H9 (cell line): Measurements from ENCODE around the gene MYO1F. TPM values are rescaled to one million over a fixed set of nuclear protein-coding genes. Genes with fewer than 3 reads are reported as not detected.

ENCODE experiments used
- DNase-seq: peaks from one replicate; pipeline ENCODE4 v3.0.0-alpha.2; 2017
- H2AFZ ChIP-seq: one replicate; pipeline ENCODE4 v1.6.1; 2013; ENCODE audit warnings: mild to moderate bottlenecking, low read length, control low read depth, moderate library complexity
- H2AK5ac ChIP-seq: 2 replicates; pipeline ENCODE4 v1.6.1; 2013; ENCODE audit warnings: low read length, control low read depth, mixed read lengths; ENCODE audit not compliant: insufficient read length
- H2BK120ac ChIP-seq: one replicate; pipeline ENCODE4 v1.6.1; 2013; ENCODE audit warnings: low read depth, mild to moderate bottlenecking, low read length, control low read depth, inconsistent platforms; ENCODE audit not compliant: poor library complexity, severe bottlenecking
- H2BK12ac ChIP-seq: 2 replicates; pipeline ENCODE4 v1.6.1; 2013; ENCODE audit warnings: low read length, control low read depth, mixed read lengths, low read depth; ENCODE audit not compliant: insufficient read length
- H2BK15ac ChIP-seq: 2 replicates; pipeline ENCODE4 v1.6.1; 2013; ENCODE audit warnings: low read depth, low read length, control low read depth
- H2BK20ac ChIP-seq: one replicate; pipeline ENCODE4 v1.6.1; 2013; ENCODE audit warnings: low read depth, mild to moderate bottlenecking, low read length, control low read depth, inconsistent platforms; ENCODE audit not compliant: poor library complexity, severe bottlenecking
- H2BK5ac ChIP-seq: 2 replicates; pipeline ENCODE4 v1.6.1; 2013; ENCODE audit warnings: low read length, control low read depth, mixed read lengths; ENCODE audit not compliant: insufficient read length
- H3K14ac ChIP-seq: 2 replicates; pipeline ENCODE4 v1.6.1; 2013; ENCODE audit warnings: low read length, control low read depth; ENCODE audit not compliant: insufficient read depth
- H3K18ac ChIP-seq: 2 replicates; pipeline ENCODE4 v1.6.1; 2013; ENCODE audit warnings: low read depth, mild to moderate bottlenecking, mixed read lengths, low read length, control low read depth; ENCODE audit not compliant: insufficient read length
- H3K23ac ChIP-seq: 2 replicates; pipeline ENCODE4 v1.6.1; 2013; ENCODE audit warnings: low read length, control low read depth, mixed read lengths, low read depth; ENCODE audit not compliant: insufficient read length
- H3K23me2 ChIP-seq: 2 replicates; pipeline ENCODE4 v1.6.1; 2013; ENCODE audit warnings: low read depth, mild to moderate bottlenecking, mixed read lengths, low read length, control low read depth; ENCODE audit not compliant: insufficient read length, poor library complexity, severe bottlenecking
- H3K27ac ChIP-seq: 2 replicates; pipeline ENCODE4 v1.5.1; 2013; ENCODE audit warnings: low read length, control low read depth, mixed read lengths, low read depth; ENCODE audit not compliant: insufficient read length
- H3K27me3 ChIP-seq: 2 replicates; pipeline ENCODE4 v1.6.1; 2013; ENCODE audit warnings: low read length, control low read depth, inconsistent platforms; ENCODE audit not compliant: insufficient read depth
- H3K4ac ChIP-seq: 2 replicates; pipeline ENCODE4 v1.6.1; 2013; ENCODE audit warnings: low read depth, mild to moderate bottlenecking, control low read depth, inconsistent platforms, low read length, moderate library complexity
- H3K4me1 ChIP-seq: 2 replicates; pipeline ENCODE4 v1.6.1; 2013; ENCODE audit warnings: low read length, control low read depth, inconsistent platforms; ENCODE audit not compliant: insufficient read depth
- H3K4me2 ChIP-seq: 2 replicates; pipeline ENCODE4 v1.6.1; 2013; ENCODE audit warnings: low read length, control low read depth, mixed read lengths; ENCODE audit not compliant: insufficient read length, insufficient read depth
- H3K56ac ChIP-seq: 2 replicates; pipeline ENCODE4 v1.6.1; 2013; ENCODE audit warnings: low read depth, mild to moderate bottlenecking, mixed read lengths, low read length, control low read depth; ENCODE audit not compliant: insufficient read length
- H3K79me1 ChIP-seq: 2 replicates; pipeline ENCODE4 v1.6.1; 2013; ENCODE audit warnings: low read depth, mild to moderate bottlenecking, moderate library complexity, low read length, control low read depth, inconsistent platforms; ENCODE audit not compliant: insufficient read depth, poor library complexity, severe bottlenecking
- H3K79me2 ChIP-seq: 2 replicates; pipeline ENCODE4 v1.6.1; 2013; ENCODE audit warnings: low read length, control low read depth, inconsistent platforms; ENCODE audit not compliant: insufficient read depth
- H3K9ac ChIP-seq: 2 replicates; pipeline ENCODE4 v1.6.1; 2013; ENCODE audit warnings: low read length, control low read depth, mixed read lengths; ENCODE audit not compliant: insufficient read length; ENCODE audit errors: extremely low read depth
- H3K9me3 ChIP-seq: one replicate; pipeline ENCODE4 v1.6.1; 2013; ENCODE audit warnings: low read depth, low read length, inconsistent platforms; ENCODE audit not compliant: control insufficient read depth
- H3T11ph ChIP-seq: one replicate; pipeline ENCODE4 v1.6.1; 2013; ENCODE audit warnings: mild to moderate bottlenecking, low read length, control low read depth, inconsistent platforms
- H4K20me1 ChIP-seq: one replicate; pipeline ENCODE4 v1.6.1; 2013; ENCODE audit not compliant: control insufficient read depth, insufficient read length, insufficient read depth
- H4K5ac ChIP-seq: 2 replicates; pipeline ENCODE4 v1.6.1; 2013; ENCODE audit warnings: low read depth, mild to moderate bottlenecking, mixed read lengths, low read length, control low read depth; ENCODE audit not compliant: insufficient read length
- H4K8ac ChIP-seq: replicated peaks from 2 replicates; pipeline ENCODE4 v1.6.1; 2013; ENCODE audit warnings: low read length, control low read depth, mixed read lengths, low read depth; ENCODE audit not compliant: insufficient read length
- H4K91ac ChIP-seq: 2 replicates; pipeline ENCODE4 v1.6.1; 2013; ENCODE audit warnings: low read depth, mild to moderate bottlenecking, moderate library complexity, mixed read lengths, low read length, control low read depth; ENCODE audit not compliant: insufficient read length
- H3K27ac Mint-ChIP-seq, 3 experiments: 2 replicates in 2 of 3; 3 replicates in 1 of 3; pipeline ENCODE4 v1.8.0; 2020 to 2021; ENCODE audit warnings: mixed read lengths in 3 of 3, mild to moderate bottlenecking in 1 of 3, moderate library complexity in 1 of 3
- H3K27me3 Mint-ChIP-seq: 2 replicates; pipeline ENCODE4 v1.8.0; 2021; ENCODE audit warnings: low read depth, mild to moderate bottlenecking, moderate library complexity, mixed read lengths
- H3K36me3 Mint-ChIP-seq, 3 experiments: 2 replicates in 2 of 3; 3 replicates in 1 of 3; pipeline ENCODE4 v1.8.0; 2020 to 2021; ENCODE audit warnings: low read depth in 3 of 3, mixed read lengths in 3 of 3; ENCODE audit not compliant: insufficient read depth in 1 of 3
- H3K4me1 Mint-ChIP-seq, 2 experiments: 2 replicates each; pipeline ENCODE4 v1.8.0; 2020; ENCODE audit warnings: mixed read lengths in 2 of 2
- H3K4me3 Mint-ChIP-seq, 2 experiments: 2 replicates in 1 of 2; 3 replicates in 1 of 2; pipeline ENCODE4 v1.8.0; 2020 to 2021; ENCODE audit warnings: mild to moderate bottlenecking in 2 of 2, mixed read lengths in 2 of 2, moderate library complexity in 1 of 2
- H3K9me3 Mint-ChIP-seq, 2 experiments: 2 replicates in 1 of 2; 3 replicates in 1 of 2; pipeline ENCODE4 v1.8.0; 2020; ENCODE audit warnings: mild to moderate bottlenecking in 2 of 2, mixed read lengths in 2 of 2, moderate library complexity in 1 of 2
- WGBS: extraction: QIAGEN DNeasy Blood & Tissue Kit; methylation state at CpG from one replicate; pipeline ENCODE4 v1.1.7; 2013; ENCODE audit warnings: missing lambda C conversion rate, low lambda C conversion rate, mixed read lengths; ENCODE audit not compliant: insufficient read length; ENCODE audit errors: extremely low coverage; 5-methylcytosine and 5-hydroxymethylcytosine counted together
- total RNA-seq: library from RNA; stranded (reverse); gene quantifications from 2 replicates; pipeline ENCODE4 v1.2.1, GENCODE V29; 2021
- TF ChIP-seq, protein P1 (sequence below): fragments of 200-600 bp; sonication (generic); conservative IDR thresholded peaks from 3 replicates; pipeline ENCODE4 v1.8.0; 2021; ENCODE audit warnings: antibody characterized with exemption, mild to moderate bottlenecking

MYO1F gene
- total RNA-seq, 1 experiment from 2014 or later, result 1.0 TPM

DNA sequence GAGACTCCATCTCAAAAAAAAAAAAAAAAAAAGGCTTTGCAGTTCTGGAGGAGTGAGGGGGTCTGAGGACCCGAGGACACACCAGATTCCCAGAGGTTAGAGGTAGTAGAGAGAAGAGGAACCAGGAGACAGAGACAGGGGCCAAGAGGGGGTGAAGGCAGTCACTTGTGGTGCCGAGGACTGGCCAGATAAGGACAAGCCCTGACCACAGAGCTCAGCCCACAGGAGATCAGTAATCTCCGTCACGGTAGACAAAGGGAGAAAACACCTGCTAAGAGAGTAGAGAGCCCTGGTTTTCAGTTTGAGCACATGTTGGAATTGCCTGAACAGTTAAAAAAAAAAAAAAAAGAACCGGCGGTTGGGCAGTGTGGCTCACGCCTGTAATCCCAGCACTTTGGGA lies 73.1 kb downstream of the MYO1F start:
- Histone ChIP-seq H3K27me3 (no peaks in the 10 kb centered on the region), H3K18ac (no peak overlapping the region), H2BK15ac (no peak overlapping the region), H2BK120ac (no peak overlapping the region), H2AFZ (no peak overlapping the region), H2BK20ac (no peak overlapping the region), H3T11ph (no peak overlapping the region), H2BK12ac (no peak overlapping the region), H2BK5ac (no peak overlapping the region), H4K20me1 (no peaks in the 10 kb centered on the region), H3K14ac (no peak overlapping the region), H3K79me1 (no peaks in the 10 kb centered on the region), H3K27ac (no peak overlapping the region), H3K9ac (no peak overlapping the region), H3K23ac (no peak overlapping the region), H3K9me3 (no peaks in the 10 kb centered on the region), H4K91ac (no peak overlapping the region), H4K8ac (no peak overlapping the region), H3K56ac (no peak overlapping the region), H3K4ac (no peak overlapping the region), H3K4me1 (no peaks in the 10 kb centered on the region), H2AK5ac (no peak overlapping the region), H4K5ac (no peak overlapping the region), H3K4me2 (no peak overlapping the region), H3K79me2 (no peaks in the 10 kb centered on the region), H3K23me2 (peaks cover 5% of the 10 kb centered on the region)
- Mint-ChIP-seq H3K9me3 (no peaks in the 10 kb centered on the region), H3K27ac (0 out of 7 replicates have a peak overlapping the region, but pooled peaks of 1 of the 3 experiments have one; percentile 7), H3K27me3 (peaks cover 3% of the 10 kb centered on the region), H3K36me3 (no peaks in the 10 kb centered on the region; a peak in 1 of 7 replicates), H3K4me3 (peak overlapping the region in 1 of 2 experiments; percentile 30; a peak in 2 of 5 replicates), H3K4me1 (peaks cover 13 to 29% of the 10 kb centered on the region in 2 experiments)
- DNase-seq, result no peak
- TF ChIP-seq, protein P1, sequence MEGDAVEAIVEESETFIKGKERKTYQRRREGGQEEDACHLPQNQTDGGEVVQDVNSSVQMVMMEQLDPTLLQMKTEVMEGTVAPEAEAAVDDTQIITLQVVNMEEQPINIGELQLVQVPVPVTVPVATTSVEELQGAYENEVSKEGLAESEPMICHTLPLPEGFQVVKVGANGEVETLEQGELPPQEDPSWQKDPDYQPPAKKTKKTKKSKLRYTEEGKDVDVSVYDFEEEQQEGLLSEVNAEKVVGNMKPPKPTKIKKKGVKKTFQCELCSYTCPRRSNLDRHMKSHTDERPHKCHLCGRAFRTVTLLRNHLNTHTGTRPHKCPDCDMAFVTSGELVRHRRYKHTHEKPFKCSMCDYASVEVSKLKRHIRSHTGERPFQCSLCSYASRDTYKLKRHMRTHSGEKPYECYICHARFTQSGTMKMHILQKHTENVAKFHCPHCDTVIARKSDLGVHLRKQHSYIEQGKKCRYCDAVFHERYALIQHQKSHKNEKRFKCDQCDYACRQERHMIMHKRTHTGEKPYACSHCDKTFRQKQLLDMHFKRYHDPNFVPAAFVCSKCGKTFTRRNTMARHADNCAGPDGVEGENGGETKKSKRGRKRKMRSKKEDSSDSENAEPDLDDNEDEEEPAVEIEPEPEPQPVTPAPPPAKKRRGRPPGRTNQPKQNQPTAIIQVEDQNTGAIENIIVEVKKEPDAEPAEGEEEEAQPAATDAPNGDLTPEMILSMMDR, result no peak
- no CpG with 5 or more reads among the region's 7 CpGs for WGBS
